ENCODE measurements around the gene C1orf174. TPM values are rescaled to one million over a fixed set of nuclear protein-coding genes. Genes with fewer than 3 reads are reported as not detected.
"Not testable (repeated sequence)": the region's sequence is repeated elsewhere in the genome, so short reads cannot be mapped to it uniquely, and the experiment has no call there.

C1orf174 gene
- polyA plus RNA-seq, 1 donor: 16.7 TPM

DNA sequence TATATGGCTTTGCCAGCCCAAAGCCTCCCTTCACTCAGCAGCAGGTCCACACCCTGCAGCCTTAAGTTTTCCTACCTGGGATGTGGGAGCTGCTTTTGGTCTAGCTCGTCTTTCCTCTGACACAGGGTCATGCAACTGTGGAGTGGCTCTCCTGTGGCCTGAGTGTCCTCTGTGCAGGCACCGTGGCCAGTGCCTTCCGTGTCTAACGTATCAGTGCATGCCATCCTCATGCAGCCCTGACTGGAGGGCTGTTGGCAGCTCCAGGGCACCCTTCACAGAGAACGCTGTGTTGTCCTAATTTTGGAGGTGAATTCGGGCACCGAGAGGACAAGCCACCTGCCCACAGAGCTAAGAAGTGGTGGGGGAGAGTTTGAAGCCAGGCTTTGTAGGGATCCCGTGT, 25.7 kb upstream of the C1orf174 start:
- DNase-seq: no peak

- DNase-seq: no peak
These were observed 25.2 kb upstream of the C1orf174 start for GRCh38 chr1:3925256-3925655.

- DNase-seq: no peak
These were observed 24.8 kb upstream of the C1orf174 start for GRCh38 chr1:3924825-3925220.

- DNase-seq: no peak
These were observed 24.2 kb upstream of the C1orf174 start for GRCh38 chr1:3924186-3924824.

DNA sequence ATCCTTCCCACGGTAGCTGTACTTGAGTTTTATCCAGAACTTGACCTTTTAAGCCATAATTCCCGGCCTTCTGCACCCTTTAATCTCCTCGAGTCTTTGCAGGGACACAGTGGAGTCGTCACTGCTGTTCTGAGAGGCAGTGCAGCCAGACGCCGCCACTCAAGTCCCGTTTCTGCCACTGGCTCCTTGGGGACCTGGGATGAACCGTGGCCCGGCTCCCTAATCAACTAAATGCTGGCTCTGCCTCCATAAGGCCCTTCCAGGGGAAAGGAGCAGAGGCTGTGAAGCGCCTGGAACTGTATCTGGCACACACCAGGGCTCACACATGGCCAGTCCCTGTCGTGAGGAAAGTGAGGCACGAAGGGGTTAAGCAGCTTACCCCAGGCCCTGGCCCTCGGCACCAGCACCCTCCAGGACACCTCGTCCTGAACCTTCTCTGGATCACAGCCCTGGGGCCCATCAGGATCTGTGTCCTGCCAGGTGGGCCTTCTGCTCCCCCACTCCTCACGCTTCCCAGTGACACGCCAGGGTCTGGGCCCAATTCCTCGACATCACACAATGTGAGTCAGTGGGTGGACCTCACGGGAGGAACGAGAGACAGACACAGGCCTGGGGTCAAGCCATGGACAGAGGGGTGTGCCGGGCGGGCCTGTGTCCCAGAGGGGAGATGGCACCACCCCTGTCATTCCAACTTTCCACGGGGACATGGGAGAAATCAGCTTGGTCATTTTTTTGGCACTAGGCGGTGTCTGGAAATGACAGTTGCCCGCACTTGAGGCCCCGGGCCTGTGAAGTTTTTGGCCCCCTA, 23.5 kb upstream of the C1orf174 start:
- no peak for DNase-seq

DNA sequence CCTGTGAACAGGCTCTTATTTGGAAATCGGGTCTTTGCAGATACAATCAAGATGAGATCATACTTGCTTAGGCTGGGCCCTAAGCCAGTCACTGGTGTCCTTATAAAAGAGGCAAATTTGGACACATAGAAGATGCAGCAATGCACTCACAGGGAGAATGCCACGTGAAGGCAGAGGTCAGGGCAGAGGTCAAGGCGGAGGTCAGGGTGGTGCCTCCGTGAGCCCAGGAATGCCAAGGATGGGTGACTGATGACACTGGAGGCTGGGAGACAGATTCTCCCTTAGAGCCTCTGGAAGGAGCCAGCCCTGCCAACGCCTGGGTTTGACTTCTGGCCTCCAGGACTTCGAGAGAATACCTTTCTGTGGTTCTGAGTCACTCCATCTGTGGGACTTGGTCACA, 22.8 kb upstream of the C1orf174 start:
- DNase-seq: no peak

GRCh38 chr1:3922201-3922725, 22.2 kb upstream of the C1orf174 start:
- no peak for DNase-seq

DNA sequence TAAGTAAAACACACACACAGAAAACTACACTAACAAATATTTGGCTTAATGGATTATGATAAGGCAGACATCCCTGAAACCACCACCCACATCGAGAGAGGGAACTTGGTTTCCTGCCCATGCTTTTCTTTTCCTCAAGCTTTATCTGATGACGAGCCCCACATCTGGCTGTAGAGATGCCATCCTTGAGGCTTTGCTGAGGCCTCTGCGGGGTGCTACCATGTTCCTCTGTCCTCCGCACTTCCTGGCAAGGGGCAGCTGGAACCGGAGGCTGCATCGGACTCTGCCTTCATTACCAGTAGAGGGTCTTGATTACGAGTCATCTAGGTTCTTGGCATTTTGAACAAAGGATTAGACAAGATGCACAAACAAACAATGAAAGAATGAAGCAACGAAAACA, 21.7 kb upstream of the C1orf174 start:
- no peak for DNase-seq

DNA sequence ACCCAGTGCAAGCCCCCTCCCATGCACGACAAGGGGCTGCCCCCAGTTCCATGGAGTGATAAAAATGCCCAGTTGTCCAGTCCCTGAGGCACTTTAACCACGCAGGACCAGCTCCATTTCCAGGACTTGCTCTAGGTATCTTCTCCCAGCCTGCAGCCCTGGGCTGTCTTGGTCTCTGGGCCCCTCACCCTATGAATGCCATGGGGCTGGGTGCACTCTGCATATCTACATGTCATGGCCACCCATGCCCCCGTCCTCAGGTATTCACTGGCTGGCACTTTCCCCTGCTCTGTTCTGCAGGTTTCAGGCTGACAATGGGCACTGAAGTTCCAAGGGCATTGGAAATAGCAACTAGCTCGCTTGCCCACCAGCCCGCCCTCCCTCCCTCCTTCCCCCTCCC, 19.6 kb upstream of the C1orf174 start:
- DNase-seq: no peak

- DNase-seq: no peak
These were observed 19.0 kb upstream of the C1orf174 start for GRCh38 chr1:3918966-3919611.

- not testable (repeated sequence) for DNase-seq
These were observed 18.3 kb upstream of the C1orf174 start for GRCh38 chr1:3918359-3918758.

DNA sequence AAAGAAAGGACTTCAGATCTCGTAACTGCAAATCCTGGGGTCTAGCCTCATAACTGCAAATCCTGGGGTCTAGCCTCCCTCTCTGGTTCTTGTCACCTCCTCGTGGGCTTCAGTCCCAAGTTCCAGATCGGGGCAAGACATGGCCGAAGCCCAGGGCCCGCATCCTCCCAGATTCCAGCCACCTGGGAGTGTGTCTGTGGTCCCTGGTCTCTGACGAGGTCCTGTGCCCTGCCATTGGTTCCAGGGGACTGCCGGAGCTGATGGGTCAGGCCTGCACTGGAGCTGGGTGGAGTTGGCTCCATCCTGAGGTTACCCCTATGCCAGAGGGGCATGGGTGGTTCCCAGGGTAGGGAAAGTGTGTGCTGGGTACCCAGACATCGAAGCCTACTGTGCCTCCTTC, 17.7 kb upstream of the C1orf174 start:
- DNase-seq: no peak

- DNase-seq: no peak
These were observed 15.6 kb upstream of the C1orf174 start for GRCh38 chr1:3915551-3916121.

GRCh38 chr1:3914911-3915310, 14.8 kb upstream of the C1orf174 start:
- no peak for DNase-seq

GRCh38 chr1:3914331-3914851, 14.3 kb upstream of the C1orf174 start:
- no peak for DNase-seq

DNA sequence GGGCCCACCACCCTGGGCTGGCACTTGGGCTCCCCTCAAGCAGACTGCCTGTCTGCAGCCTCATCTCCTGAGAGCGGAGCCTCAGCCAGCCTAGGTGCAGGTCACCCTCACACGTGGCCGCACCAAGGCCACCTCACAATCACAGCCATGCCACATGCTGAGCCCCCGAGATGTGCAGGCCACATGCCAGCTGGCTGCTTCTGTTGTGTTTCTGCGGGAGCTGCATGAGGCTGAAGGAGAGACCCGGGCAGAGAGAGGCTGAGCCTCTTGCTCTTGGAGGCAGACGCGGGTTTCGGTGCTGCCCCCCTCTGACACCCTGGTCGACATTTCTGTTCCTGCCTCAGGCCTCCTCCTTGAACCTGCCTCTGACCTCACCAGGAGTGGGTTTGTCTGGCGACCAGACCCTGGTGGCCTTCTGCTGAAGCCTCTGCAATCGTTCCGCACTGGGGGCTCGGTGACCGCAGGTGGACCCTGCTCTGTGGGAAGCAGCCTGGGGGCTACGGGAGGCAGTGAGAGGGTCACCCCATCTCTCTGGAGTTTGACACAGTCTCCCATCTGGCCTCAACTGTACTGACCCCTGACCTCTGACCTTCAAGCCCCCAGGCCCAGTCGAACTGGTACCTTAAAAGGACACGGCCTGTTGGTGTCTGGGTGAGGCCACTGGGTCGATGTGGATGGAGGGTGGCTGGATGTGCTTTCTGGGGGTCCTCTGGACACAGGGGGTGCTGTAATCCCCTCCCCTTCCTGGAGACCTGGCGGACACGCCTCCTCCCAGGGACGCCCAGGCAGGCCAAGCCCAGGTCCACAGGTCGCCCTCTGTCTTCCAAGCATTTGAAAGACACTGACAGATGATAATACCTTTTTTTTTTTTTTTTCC, 13.0 kb upstream of the C1orf174 start:
- no peak for DNase-seq

DNA sequence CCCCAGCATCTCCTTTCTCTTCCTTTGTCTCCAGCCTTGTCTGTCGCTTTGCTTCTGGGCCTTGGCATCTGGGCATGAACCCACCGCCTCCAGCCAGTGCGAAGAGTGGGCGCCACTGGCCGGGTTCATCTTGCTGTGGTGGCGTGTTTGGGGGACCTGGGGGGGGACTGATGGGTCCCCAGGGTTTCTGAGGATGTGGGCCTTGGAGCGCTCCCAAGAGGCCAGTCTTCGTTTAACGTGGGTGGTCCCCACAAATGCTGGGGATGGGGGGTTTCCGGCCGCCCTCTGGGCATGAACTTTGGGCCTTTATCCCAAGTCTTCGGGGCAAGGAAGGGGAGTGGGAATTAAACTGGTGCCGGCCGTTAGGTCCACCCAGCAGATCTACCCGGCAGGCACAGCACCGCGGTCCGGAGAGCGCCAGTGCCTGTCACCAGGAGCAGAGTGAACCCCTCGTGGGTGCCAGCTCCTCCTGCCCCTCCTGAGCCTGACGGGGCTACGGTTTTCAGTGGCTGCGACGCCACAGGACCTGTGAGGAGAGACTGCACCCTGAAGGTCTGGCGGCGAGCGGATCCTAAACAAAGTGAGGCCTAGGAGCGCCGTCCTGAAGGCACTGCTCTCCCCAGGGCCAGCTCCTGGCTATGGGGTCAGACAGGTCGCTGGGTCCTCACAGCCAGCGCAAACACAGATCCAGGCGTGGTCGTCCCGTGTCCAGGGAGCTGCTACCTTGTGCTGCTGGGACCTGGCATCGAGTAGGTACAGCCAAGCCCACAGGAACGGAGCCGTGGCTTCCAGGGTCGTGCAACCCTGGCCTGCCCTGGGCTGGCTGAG, 12.1 kb upstream of the C1orf174 start:
- DNase-seq: no peak

- DNase-seq: peak; percentile 53
These were observed 11.1 kb upstream of the C1orf174 start for GRCh38 chr1:3910857-3911845.

DNA sequence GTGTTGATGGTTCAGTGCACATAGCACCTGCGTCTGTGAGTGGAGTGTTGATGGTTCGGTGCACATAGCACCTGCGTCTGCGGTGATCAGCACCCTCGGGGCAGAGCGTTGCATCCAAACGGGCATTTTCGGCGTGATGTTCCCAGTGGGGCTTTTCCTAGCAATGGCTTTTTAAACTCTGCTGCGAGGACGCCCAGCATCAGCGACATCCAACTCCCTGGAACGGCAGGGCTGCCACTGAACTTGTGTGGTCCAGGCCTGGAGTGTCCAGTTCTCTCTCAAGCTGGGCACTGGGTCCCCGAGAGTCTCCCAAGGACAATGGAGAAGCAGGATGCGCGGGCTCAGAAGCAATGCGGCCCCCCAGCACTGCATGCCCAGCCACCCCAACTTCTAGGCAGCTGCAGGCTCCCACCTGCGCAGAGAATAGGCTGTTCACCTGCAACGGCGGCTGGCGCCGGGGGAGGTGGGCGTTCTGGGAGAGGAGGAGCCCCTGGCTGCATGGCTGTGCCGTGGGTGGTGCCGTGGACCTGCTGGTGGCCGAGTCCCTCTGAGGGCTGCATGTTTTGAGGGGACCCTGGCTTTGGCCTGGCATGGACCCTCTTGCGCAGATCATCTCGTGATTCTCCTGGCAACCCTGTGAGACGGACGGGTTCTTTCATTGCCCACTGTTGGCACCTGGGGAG, 10.1 kb upstream of the C1orf174 start:
- no peak for DNase-seq
